Endothelial cell of umbilical vein (primary cell): ENCODE results near the gene GSG1L. TPM values are rescaled to one million over a fixed set of nuclear protein-coding genes. Genes with fewer than 3 reads are reported as not detected.

Experiments used
- BruUV-seq: library from RNA; stranded (reverse); fragments of 400-500 nt; replicated peaks from 2 replicates; lab custom pipeline; 2021; lab: Mats Ljungman, UMichigan
- CTCF ChIA-PET: fragments of 300-600, 350-600 bp; sonication (Branson Sonifier 250); formaldehyde crosslinking; loops from one replicate; lab custom pipeline; 2021; ENCODE audit warnings: antibody characterized with exemption, inconsistent platforms; lab: Charles Lee
- POLR2A ChIA-PET: fragments of 300-600, 350-600 bp; sonication (Branson Sonifier 250); formaldehyde crosslinking; loops from one replicate; lab custom pipeline; 2021; ENCODE audit warnings: antibody characterized with exemption, inconsistent platforms; lab: Charles Lee
- DNase-seq: peaks from one replicate; pipeline ENCODE4 v3.0.0-alpha.2; 2011; ENCODE audit warnings: low read depth, low spot score
- FAIRE-seq: peaks from 2 replicates; lab custom pipeline; 2011; peaks lifted over from hg19 to GRCh38; lab: Jason Lieb, UNC
- H2AFZ ChIP-seq: 2 replicates; pipeline ENCODE4 v1.6.0; 2012; ENCODE audit warnings: low read depth, low read length, control low read depth, inconsistent platforms
- H3K27ac ChIP-seq: 2 replicates; pipeline ENCODE4 v1.5.1; 2011; ENCODE audit warnings: low read depth, mild to moderate bottlenecking, control low read depth, low read length, moderate library complexity; ENCODE audit not compliant: insufficient read depth
- H3K27me3 ChIP-seq, 2 experiments: 2 replicates each; pipeline versions ENCODE4 v1.6.0 to v1.6.1; 2011; ENCODE audit warnings: low read length in 2 of 2, mixed read lengths in 1 of 2; ENCODE audit not compliant: control insufficient read depth in 2 of 2, insufficient read depth in 2 of 2
- H3K36me3 ChIP-seq, 2 experiments: 2 replicates in 1 of 2; 3 replicates in 1 of 2; pipeline ENCODE4 v1.5.1; 2011; ENCODE audit warnings: low read length in 2 of 2, mild to moderate bottlenecking in 1 of 2, moderate library complexity in 1 of 2; ENCODE audit not compliant: control insufficient read depth in 2 of 2, insufficient read depth in 2 of 2; ENCODE audit errors: extremely low read depth in 1 of 2
- H3K4me1 ChIP-seq: 3 replicates; pipeline ENCODE4 v1.5.1; 2011; ENCODE audit warnings: mild to moderate bottlenecking, low read length; ENCODE audit not compliant: control insufficient read depth, insufficient read depth; ENCODE audit errors: extremely low read depth
- H3K4me2 ChIP-seq: 2 replicates; pipeline ENCODE4 v1.6.1; 2011; ENCODE audit warnings: low read length, control low read depth, mixed read lengths; ENCODE audit not compliant: insufficient read depth
- H3K4me3 ChIP-seq, 3 experiments: fragments of 200-600 bp in 1 of 3; sonication (generic), shearing (Covaris generic) in 1 of 3; replicated peaks in 1 of 3; 2 replicates each; pipeline ENCODE4 v1.5.1; 2011 to 2016; ENCODE audit warnings: control low read depth in 3 of 3, low read length in 3 of 3, mild to moderate bottlenecking in 2 of 3, inconsistent platforms in 1 of 3, low read depth in 1 of 3, moderate library complexity in 1 of 3; ENCODE audit not compliant: insufficient read depth in 1 of 3
- H3K79me2 ChIP-seq: 2 replicates; pipeline ENCODE4 v1.6.0; 2012; ENCODE audit warnings: low read length, inconsistent platforms; ENCODE audit not compliant: control insufficient read depth, insufficient read depth
- H3K9ac ChIP-seq: replicated peaks from 2 replicates; pipeline ENCODE3; 2011; ENCODE audit warnings: low read length, control low read depth; ENCODE audit not compliant: insufficient read depth; ENCODE audit errors: extremely low read depth
- H3K9me1 ChIP-seq: replicated peaks from 3 replicates; pipeline ENCODE4 v1.6.0; 2011; ENCODE audit warnings: mild to moderate bottlenecking, low read length; ENCODE audit not compliant: control insufficient read depth, insufficient read depth; ENCODE audit errors: extremely low read depth
- H3K9me3 ChIP-seq: replicated peaks from 2 replicates; pipeline ENCODE4 v1.5.1; 2012; ENCODE audit warnings: low read length, inconsistent platforms; ENCODE audit not compliant: control insufficient read depth, insufficient read depth
- H4K20me1 ChIP-seq: replicated peaks from 2 replicates; pipeline ENCODE3; 2011; ENCODE audit warnings: mild to moderate bottlenecking, low read length; ENCODE audit not compliant: control insufficient read depth, insufficient read depth; ENCODE audit errors: extremely low read depth
- CTCF ChIP-seq, 2 donors: IDR thresholded peaks; 1 replicate in 1 of 2; 2 replicates in 1 of 2; pipeline ENCODE4 v1.5.1; 2011; ENCODE audit warnings: low read length in 2 of 2, mild to moderate bottlenecking in 2 of 2, moderate library complexity in 2 of 2, control low read depth in 1 of 2, inconsistent platforms in 1 of 2, low read depth in 1 of 2; ENCODE audit not compliant: insufficient read depth in 1 of 2; ENCODE audit errors: extremely low read depth in 1 of 2
- EZH2 ChIP-seq: IDR thresholded peaks from 2 replicates; pipeline ENCODE4 v1.6.1; 2012; ENCODE audit warnings: borderline replicate concordance, low read depth, mild to moderate bottlenecking, moderate library complexity, low read length, inconsistent platforms; ENCODE audit not compliant: severe bottlenecking
- FOS ChIP-seq: IDR thresholded peaks from 2 replicates; pipeline ENCODE4 v1.6.1; 2011; ENCODE audit warnings: mild to moderate bottlenecking, low read length, moderate library complexity, borderline replicate concordance; ENCODE audit not compliant: insufficient read depth
- GATA2 ChIP-seq: IDR thresholded peaks from 2 replicates; pipeline ENCODE4 v1.7.0; 2011; ENCODE audit warnings: low read depth, mild to moderate bottlenecking, moderate library complexity, mixed read lengths, low read length; ENCODE audit not compliant: insufficient read length, insufficient read depth
- JUN ChIP-seq: IDR thresholded peaks from 2 replicates; pipeline ENCODE4 v1.6.1; 2011; ENCODE audit warnings: borderline replicate concordance, low read depth; ENCODE audit not compliant: insufficient read length, insufficient read depth
- MAX ChIP-seq: IDR thresholded peaks from 2 replicates; pipeline ENCODE4 v1.6.1; 2011; ENCODE audit not compliant: insufficient read depth, insufficient read length
- MYC ChIP-seq: IDR thresholded peaks from one replicate; pipeline ENCODE4 v1.6.1; 2011; ENCODE audit warnings: mild to moderate bottlenecking, low read depth, low read length
- POLR2A ChIP-seq: IDR thresholded peaks from 2 replicates; pipeline ENCODE4 v1.6.1; 2012; ENCODE audit warnings: low read depth, mild to moderate bottlenecking, control low read depth, low read length
- POLR2AphosphoS5 ChIP-seq: IDR thresholded peaks from 2 replicates; pipeline ENCODE4 v1.6.1; 2012; ENCODE audit warnings: low read depth, mild to moderate bottlenecking, control low read depth, low read length, moderate library complexity; ENCODE audit not compliant: insufficient read depth
- dilution Hi-C: fragments of 300-500 bp; cut with MboI; formaldehyde crosslinking; loops from one replicate; pipeline ENCODE4 v1.15.0; 2019; ENCODE audit warnings: low sequenced_read_pairs; ENCODE audit not compliant: extremely low pct_ligation_motif_present
- intact Hi-C: fragments of 100-400 bp; cut with micrococcal nuclease; formaldehyde crosslinking; loops from one replicate; pipeline ENCODE4 v1.10.0; 2022
- polyA plus RNA-seq, 4 experiments: library from polyadenylated mRNA; depleted of rRNA in 3 of 4; stranded (reverse) in 3 of 4; unstranded in 1 of 4; fragments of >200 nt; gene quantifications; 2 replicates each; pipeline versions ENCODE4 v1.2.1 to v1.2.3, GENCODE V29; 2011 to 2012; ENCODE audit warnings: missing spikeins in 1 of 4
- total RNA-seq: library from RNA; stranded (reverse); gene quantifications from 2 replicates; pipeline ENCODE4 v1.2.3, GENCODE V29; 2021

The GSG1L gene
- total and polyA plus RNA-seq, 2 donors (not counting 3 experiments of a cell fraction or from before 2014, with no cell fraction given) = 0.06 TPM; not detected in 1

GRCh38 chr16:27784351-27785306 is 278.9 kb downstream of the GSG1L start:
- no peaks in the 10 kb centered on the region for H3K4me1 ChIP-seq
- DNase-seq (no peak), FAIRE-seq (no peak)
- CTCF ChIA-PET = interaction anchor here (1.3 kb wide), 1 partner anchor 94 kb away, joined by 3 read pairs; no protein-coding TSS in a partner anchor
- dilution Hi-C loops = no loop called here
- H3K9me1 ChIP-seq = no peaks in the 10 kb centered on the region
- H3K79me2 ChIP-seq = no peaks in the 10 kb centered on the region
- no peak overlapping the region for H3K9ac ChIP-seq
- H4K20me1 ChIP-seq = no peaks in the 10 kb centered on the region
- no peaks in the 10 kb centered on the region for H3K36me3 ChIP-seq
- H3K27ac ChIP-seq = no peak overlapping the region
- H3K4me2 ChIP-seq = no peak overlapping the region
- H2AFZ ChIP-seq = no peak overlapping the region
- BruUV-seq = no TSS peak
- no peaks in the 10 kb centered on the region for H3K9me3 ChIP-seq
- intact Hi-C loops = no loop called here
- TF ChIP-seq MYC (no peak), GATA2 (no peak), MAX (no peak), FOS (no peak), CTCF (IDR thresholded peaks at IDR 0.05; ENCODE audit: extremely low read depth in 1 of 2, insufficient read depth in 1 of 2, low read depth in 1 of 2, low read length in 2 of 2) (no peak), EZH2 (no peak), JUN (no peak), POLR2A (no peak), POLR2AphosphoS5 (no peak)
- no peak overlapping the region for H3K4me3 ChIP-seq
- no peaks in the 10 kb centered on the region for H3K27me3 ChIP-seq
- POLR2A ChIA-PET = no interaction called here
